Measurements from ENCODE around the gene GRM8. TPM values are rescaled to one million over a fixed set of nuclear protein-coding genes. Genes with fewer than 3 reads are reported as not detected.

GRM8 gene
- total RNA-seq, 1 experiment from 2014 or later: 1.8 TPM

GRCh38 chr7:126790763-126791162 lies 462.0 kb downstream of the GRM8 start:
- Histone ChIP-seq H3K14ac (ENCODE audit: insufficient read depth, low read length) (no peak overlapping the region), H3K79me1 (ENCODE audit: insufficient read depth, low read depth, low read length, poor library complexity, severe bottlenecking) (no peaks in the 10 kb centered on the region), H3K27ac (ENCODE audit: insufficient read length, low read depth, low read length) (no peak overlapping the region), H3K9ac (ENCODE audit: extremely low read depth, insufficient read length, low read length) (no peak overlapping the region), H3T11ph (ENCODE audit: low read length) (no peak overlapping the region), H4K20me1 (ENCODE audit: control insufficient read depth, insufficient read depth, insufficient read length) (no peaks in the 10 kb centered on the region), H3K27me3 (ENCODE audit: insufficient read depth, low read length) (no peaks in the 10 kb centered on the region), H3K18ac (ENCODE audit: insufficient read length, low read depth, low read length) (no peak overlapping the region), H3K4ac (ENCODE audit: low read depth, low read length) (no peak overlapping the region), H2BK12ac (ENCODE audit: insufficient read length, low read depth, low read length) (no peak overlapping the region), H3K23ac (ENCODE audit: insufficient read length, low read depth, low read length) (no peak overlapping the region), H2BK5ac (ENCODE audit: insufficient read length, low read length) (no peak overlapping the region), H2AFZ (ENCODE audit: low read length) (no peak overlapping the region), H3K4me1 (ENCODE audit: insufficient read depth, low read length) (no peaks in the 10 kb centered on the region), H4K91ac (ENCODE audit: insufficient read length, low read depth, low read length) (no peak overlapping the region), H3K56ac (ENCODE audit: insufficient read length, low read depth, low read length) (no peak overlapping the region), H4K8ac (replicated peaks; ENCODE audit: insufficient read length, low read depth, low read length) (no peak overlapping the region), H2AK5ac (ENCODE audit: insufficient read length, low read length) (no peak overlapping the region), H3K9me3 (ENCODE audit: control insufficient read depth, low read depth, low read length) (no peaks in the 10 kb centered on the region), H2BK15ac (ENCODE audit: low read depth, low read length) (no peak overlapping the region), H3K23me2 (ENCODE audit: insufficient read length, low read depth, low read length, poor library complexity, severe bottlenecking) (no peaks in the 10 kb centered on the region), H3K4me2 (ENCODE audit: insufficient read depth, insufficient read length, low read length) (no peak overlapping the region), H2BK20ac (ENCODE audit: low read depth, low read length, poor library complexity, severe bottlenecking) (no peak overlapping the region), H4K5ac (ENCODE audit: insufficient read length, low read depth, low read length) (no peak overlapping the region), H2BK120ac (ENCODE audit: low read depth, low read length, poor library complexity, severe bottlenecking) (no peak overlapping the region), H3K79me2 (ENCODE audit: insufficient read depth, low read length) (no peaks in the 10 kb centered on the region)
- TF ChIP-seq CTCF (conservative IDR thresholded peaks at IDR 0.05): peak; percentile 36; the same call in 2 of the 3 replicates
- no peak for DNase-seq
- Mint-ChIP-seq H3K9me3 (no peaks in the 10 kb centered on the region), H3K4me3 (no peak overlapping the region), H3K27me3 (ENCODE audit: low read depth) (no peaks in the 10 kb centered on the region), H3K4me1 (peaks cover 11% of the 10 kb centered on the region in 2 experiments; a peak in 3 of 4 replicates), H3K27ac (no peak overlapping the region; a peak in 2 of 7 replicates), H3K36me3 (ENCODE audit: insufficient read depth in 1 of 3, low read depth in 3 of 3) (no peaks in the 10 kb centered on the region)
- WGBS (ENCODE audit: extremely low coverage, insufficient read length, low lambda C conversion rate): no CpG with 5 or more reads among the region's 4 CpGs

Measured in H9 (cell line).